ENCODE results near the gene TIMP4.
A peak's percentile ranks its signal among the peaks of the same experiment; 100 is the strongest.

The TIMP4 gene

GRCh38 chr3:12158387-12159226, at the start of gene TIMP4:
Gene TIMP4 (minus strand): TSS chr3:12158912. CDS start chr3:12158840, 72 bp downstream.
- DNase-seq, result no peak

DNA sequence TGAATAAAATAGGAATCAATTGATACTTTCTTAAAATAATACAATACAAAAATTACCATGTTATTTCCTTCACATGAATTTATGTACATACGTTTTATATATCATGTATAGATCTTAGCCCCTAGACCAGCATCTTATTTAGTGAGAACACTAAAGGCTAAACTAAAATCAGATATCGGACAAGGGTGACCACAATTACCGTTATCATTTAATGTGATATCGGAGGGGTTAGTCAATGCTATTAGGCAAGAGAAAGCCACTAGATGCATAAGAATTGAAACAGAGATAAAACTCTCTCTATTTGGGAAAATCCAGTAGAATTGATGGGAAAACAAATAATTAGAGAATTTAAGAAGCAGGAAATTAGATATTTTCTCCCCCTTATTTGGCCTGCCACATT, 46.5 kb upstream of the TIMP4 start:
- DNase-seq, result no peak

DNA sequence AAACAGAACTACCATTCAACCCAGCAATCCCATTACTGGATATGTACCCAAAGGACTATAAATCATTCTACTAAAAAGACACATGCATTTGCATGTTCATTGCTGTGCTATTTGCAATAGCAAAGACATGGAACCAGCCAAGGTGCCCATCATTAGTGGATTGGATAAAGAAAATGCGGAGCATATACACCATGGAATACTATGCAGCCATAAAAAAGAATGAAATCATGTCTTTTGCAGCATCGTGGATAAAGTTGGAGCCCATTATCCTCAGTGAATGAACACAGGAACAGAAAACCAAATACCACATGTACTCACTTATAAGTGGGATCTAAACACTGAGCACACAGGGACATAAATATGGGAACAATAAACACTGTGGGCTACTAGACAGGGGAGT, 43.1 kb upstream of the TIMP4 start:
- no peak for DNase-seq

DNA sequence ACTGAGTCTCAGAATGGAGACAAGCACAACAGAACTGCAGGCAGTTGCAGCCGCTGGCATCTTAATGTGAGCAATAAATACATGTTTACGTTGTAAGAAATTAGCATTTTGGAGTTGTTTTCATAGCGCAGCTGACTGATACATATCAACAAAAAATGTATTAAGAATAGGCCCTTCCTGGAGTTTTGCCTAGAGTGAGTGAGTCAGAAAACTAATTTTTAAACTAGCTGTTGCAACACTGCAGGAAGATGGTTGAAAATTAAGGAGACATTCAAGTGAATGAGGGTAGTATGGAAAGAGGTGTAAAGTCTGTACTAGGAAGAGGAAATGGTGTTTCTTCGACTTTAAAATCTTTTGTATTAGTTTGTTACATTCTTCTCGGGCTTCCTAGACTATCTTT, 39.6 kb upstream of the TIMP4 start:
- DNase-seq, result no peak

DNA sequence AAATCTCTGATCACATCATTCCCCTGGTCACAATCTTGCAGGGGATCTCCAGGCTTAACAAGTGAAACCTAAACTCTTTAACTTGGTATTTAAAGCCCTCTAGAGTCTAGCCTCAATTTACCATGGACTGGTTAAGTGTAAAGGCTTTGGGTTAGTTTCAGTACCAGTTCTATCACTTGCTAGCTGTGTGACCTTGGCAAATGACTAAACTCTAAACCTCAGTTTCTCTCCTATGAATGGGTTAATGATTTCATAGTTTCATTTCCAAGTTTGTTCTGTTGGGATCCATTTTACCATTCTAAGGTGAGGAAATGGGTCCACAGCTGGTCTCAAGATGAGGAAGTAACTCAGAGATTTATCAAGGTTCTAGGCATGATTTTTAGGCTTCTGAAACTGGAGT, 38.8 kb upstream of the TIMP4 start:
- no peak for DNase-seq

DNA sequence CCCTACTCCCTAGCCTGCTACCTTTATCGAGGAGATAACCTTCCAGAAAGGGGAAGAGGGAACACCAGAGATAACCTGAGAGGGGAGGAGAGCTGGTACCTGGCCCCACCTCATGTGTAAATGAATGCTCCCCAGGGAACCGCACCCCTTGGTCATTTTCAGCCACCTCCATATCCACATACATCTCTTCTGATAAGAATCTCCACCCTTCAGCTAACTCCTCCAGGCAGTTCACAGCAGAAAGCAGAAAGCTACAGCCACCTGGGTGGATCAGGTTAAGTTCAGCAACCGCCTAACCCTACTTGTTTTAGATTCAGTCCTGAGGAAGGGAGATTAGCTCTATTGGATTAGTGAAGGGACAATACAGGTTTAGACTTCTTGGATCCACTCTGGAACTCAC, 38.0 kb upstream of the TIMP4 start:
- no peak for DNase-seq

DNA sequence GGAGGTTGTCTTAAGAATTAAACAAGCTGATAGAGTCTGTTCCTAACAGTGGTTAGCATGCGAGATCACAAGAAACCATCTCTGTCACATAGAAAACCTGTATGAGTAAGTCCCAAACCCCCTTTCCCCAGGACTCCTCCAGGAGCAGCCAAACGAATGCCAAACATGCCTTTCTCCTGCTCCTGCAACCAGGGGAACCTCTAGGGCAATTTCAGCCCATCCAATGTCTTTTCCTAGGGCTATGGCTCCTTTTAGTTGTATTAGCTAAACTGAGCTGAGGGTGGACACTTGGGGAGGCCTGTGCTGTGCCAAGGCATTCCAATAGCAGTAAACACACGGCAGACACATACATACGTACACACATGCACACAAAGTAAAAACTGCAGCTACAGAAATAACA, 36.5 kb upstream of the TIMP4 start:
- no peak for DNase-seq

- DNase-seq, result peak in 1 of 2 experiments; percentile 26
These were observed 36.0 kb upstream of the TIMP4 start for GRCh38 chr3:12194669-12195161.

- DNase-seq, result no peak
These were observed 35.5 kb upstream of the TIMP4 start for GRCh38 chr3:12194209-12194608.

DNA sequence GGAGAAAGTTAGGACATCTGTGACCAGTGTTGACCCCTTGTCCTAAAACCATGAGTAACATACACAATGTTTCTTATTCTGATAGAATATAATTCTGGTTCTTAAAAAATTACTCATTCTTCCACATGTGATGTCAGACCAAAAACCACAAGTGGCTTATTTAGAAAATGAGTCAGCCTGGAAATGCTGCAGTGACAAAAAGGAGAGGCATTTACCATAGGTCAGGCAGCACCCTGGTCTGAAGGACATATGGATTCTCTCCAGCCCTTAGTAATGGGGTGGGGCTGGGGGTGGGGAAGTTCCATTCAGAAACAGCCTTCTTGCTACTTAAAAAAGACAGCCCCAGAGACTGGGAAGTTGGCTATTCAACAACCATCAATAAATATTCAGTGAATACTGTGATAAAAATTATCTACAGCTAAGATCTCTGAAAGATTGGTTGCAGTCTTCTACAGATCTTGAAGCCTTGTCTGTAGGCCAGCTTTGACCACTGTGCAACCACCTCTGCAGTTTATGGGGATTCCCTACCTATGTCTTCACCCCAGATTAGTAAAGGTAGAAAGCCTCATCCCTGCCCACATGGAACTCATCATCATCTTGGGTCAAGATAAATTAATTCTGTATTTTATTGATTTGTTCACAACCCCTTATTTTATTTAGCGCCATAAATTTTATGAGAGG, 34.9 kb upstream of the TIMP4 start:
- peak in 1 of 2 experiments; percentile 15 for DNase-seq

DNA sequence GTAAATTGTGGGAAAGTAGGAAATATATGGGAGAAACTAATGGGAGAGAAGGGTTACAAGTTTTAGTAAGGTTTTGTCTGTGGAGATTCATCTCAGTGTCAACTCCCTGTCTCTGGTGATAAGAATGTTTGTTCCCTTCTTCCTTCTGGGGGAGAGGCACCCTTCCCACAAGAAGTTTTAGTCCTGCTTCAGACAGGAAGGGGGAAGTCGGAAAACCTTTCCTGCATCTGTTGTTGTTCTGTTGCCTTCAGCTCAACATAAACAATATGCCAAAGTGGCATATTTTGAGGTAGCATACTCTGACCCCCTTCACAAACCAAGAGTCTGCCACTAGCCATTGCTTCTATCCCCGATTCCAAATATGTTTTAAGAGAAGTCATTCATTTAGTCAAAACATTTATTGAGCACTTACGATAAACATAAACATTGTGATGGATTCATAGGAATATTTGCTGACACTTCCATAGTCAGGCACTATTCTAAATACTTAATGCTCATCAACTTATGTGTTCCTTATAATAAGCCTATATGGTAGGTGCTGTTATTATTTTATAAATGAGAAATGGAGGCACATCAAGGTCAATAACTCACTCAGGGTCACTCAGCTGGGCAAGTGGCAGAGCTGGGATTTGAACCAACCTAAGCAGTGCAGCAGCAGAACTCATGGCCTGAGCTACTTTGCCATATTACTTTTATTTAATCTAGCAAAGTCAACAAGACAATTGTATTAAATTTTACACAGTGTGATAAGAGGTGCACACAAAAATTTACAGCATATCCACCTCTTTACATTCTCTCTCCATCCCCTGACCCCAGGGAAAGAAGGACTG, 34.2 kb upstream of the TIMP4 start:
- DNase-seq, result no peak

- DNase-seq, result no peak
These were observed 33.5 kb upstream of the TIMP4 start for GRCh38 chr3:12192173-12192572.

DNA sequence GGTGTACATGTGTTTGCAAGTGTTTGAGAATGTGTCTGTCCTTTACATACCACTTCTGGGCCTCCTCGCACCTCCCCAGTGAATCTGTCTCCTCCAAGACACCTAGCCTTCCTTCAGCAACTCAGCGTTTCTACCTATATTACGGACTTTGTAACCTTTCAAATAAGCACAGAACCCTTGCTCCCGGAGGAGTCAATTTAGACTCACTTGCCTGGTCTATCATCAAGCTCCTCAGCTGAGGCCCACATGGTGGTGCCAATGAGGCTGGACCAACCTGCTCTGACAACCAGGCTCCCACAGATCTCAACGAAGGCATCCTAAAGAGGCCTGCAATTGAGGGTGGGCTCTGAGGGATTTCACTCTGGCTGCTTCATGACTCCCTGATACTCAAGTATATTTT, 32.8 kb upstream of the TIMP4 start:
- DNase-seq, result no peak

- no peak for DNase-seq
These were observed 32.1 kb upstream of the TIMP4 start for GRCh38 chr3:12190832-12191231.

DNA sequence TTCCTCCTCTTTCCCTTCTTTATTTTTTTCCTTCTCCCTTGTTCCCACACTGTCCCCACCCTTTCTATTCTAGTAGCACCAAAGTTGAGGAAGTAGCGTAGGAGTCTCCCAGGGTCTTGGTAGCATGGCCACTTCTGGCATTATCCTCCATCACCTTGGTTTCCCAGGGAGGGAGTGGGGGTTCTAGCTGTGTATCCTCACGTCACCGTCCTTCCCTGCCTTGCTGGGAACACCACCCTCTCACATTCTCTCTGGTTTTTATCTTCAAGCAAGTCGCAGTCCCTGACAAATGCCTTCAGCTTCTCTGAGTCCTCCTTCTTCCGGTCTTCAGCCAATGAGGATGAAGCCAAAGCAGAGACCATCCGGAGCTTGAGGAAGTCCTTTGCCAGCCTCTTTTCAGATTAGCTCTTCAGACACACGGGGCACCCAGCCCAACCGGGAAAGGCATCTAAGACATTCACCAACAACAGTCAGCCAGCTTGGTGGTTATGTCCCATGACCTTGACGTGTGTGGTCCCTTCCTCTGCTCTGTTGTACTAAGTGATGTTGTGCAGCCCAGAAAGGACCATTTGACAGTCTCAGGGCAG, 31.6 kb upstream of the TIMP4 start:
- no peak for DNase-seq

- no peak for DNase-seq
These were observed 30.1 kb upstream of the TIMP4 start for GRCh38 chr3:12188681-12189287.

GRCh38 chr3:12188328-12188648, 29.6 kb upstream of the TIMP4 start:
- no peak for DNase-seq

GRCh38 chr3:12187448-12188327, 29.0 kb upstream of the TIMP4 start:
- DNase-seq, result peak; percentile 34 to 59

GRCh38 chr3:12186515-12187286, 28.0 kb upstream of the TIMP4 start:
- no peak for DNase-seq

DNA sequence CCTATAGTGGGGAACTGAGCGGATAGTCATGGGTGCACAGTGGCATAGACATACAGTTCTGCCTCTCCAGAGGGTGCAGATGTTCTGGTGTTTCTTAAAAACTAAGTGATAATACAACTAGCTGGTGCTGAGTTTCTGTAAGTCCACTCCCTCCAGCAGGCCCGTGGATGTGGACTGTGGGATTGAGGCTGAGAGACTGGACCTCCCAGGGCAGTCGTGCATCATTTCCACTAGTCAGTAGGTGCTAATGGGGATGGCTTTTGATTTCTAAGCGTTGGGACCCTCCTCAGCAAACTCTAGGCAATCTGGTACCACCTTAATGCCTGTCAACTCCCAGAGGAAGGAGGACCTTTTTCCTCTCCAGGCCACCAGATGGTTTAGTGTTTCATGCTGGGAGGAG, 27.3 kb upstream of the TIMP4 start:
- DNase-seq, result no peak

Data from stimulated activated CD4-positive, alpha-beta T cell treated with anti-CD3 and anti-CD28 coated beads, Interleukin-4, amount 100 ng/mL, for 4 hours (primary cell).